ENCODE results near the gene GLP2R.

GRCh38 chr17:9880582-9880999 lies 54.9 kb downstream of the GLP2R start:
- TF ChIP-seq CTCF (IDR thresholded peaks at IDR 0.05 in 4 of 5, conservative IDR thresholded peaks at IDR 0.05 in 1 of 5) (no peak), POLR2A (IDR thresholded peaks at IDR 0.05) (no peak)

Measured in gastrocnemius medialis (tissue), 4 donors.